GM15510 (cell line): ENCODE results near the gene CHST11.

Experiments
- POLR2A ChIP-seq: IDR thresholded peaks from 3 replicates; pipeline ENCODE4 v1.6.1; 2011; ENCODE audit warnings: borderline replicate concordance; ENCODE audit not compliant: insufficient read length; ENCODE audit errors: extremely low read depth

Gene CHST11

GRCh38 chr12:104501660-104502059 lies 44.9 kb downstream of the CHST11 start:
- TF ChIP-seq POLR2A: no peak

- TF ChIP-seq POLR2A: no peak
Measured at GRCh38 chr12:104502217-104502616, 45.5 kb downstream of the CHST11 start.

- no peak for TF ChIP-seq POLR2A
Measured at GRCh38 chr12:104502638-104503037, 45.9 kb downstream of the CHST11 start.

DNA sequence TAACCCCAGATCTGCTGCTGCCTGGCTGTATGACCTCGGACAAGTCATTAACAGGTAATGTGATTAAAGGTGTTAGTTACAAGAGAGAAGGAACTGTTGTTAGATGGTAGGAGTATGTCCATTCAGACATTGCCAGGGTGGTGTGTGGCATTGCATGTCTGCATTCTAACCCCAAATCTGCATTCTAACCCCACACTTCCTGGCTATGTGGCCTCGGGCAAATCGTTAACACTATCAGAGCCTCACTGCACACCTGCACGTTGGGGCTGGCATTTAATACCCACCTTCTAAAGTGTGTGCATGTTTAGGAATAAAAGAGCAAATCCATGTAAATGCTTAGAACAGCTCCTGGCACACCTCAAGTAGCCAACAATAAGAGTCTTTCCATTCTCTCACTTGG lies 46.4 kb downstream of the CHST11 start:
- TF ChIP-seq POLR2A: no peak

DNA sequence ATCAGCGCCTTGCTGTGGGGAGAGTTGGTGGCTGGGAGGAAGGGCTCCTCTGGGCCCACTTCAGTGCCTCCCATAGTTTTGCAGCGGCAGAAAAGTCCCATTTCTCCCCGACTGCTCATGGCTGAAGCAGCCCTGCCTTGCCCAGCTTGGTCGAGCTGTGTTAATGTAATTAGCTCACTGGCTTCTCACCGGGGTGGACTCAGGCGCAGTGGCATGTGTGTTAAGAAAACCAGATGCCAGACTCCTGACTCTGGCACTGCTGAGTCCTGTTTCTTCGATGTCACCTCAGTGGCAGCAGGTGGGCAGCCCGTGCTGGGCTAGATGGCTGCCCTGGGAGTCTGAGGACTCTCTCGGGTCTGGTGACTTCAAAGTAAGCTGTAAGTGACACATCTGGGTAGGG lies 47.4 kb downstream of the CHST11 start:
- no peak for TF ChIP-seq POLR2A

- peak; percentile 29 for TF ChIP-seq POLR2A
Measured at GRCh38 chr12:104505095-104505818, 48.5 kb downstream of the CHST11 start.

DNA sequence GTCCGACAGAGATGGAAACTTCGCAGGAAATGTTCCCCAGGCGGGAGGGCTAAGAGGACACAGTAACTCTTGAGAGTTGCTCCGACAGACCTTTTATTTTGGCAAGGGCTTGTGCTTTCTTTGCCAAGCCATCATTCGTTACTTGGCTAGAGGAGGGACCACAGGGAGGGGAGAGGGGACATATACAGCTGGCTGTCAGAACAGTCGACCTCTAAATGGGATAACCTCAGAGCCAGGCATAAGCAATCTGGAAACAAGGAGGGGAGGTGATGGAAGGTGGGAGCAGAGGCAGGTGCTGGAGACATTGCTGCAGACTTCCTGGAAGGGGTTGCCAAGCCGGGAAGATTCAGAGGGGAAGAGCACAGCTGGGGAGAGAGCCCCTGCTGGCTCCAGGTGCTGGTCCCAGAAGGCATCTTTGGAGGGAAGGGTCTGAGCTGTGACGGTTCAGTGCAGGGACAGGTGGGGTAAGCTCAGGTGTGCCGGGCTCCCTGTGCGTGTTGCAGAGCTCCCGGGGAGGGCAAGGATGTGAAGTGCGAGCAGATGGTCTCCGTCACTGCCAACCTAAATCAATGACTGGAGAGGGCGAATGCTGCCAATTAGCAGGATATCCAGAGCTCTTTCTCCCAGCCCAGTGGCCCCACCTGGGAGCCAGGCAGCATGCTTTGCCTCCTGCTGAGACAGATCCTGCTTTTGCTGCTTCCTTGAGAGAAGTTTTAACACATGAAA lies 50.1 kb downstream of the CHST11 start:
- TF ChIP-seq POLR2A: no peak

GRCh38 chr12:104507672-104508071 lies 50.9 kb downstream of the CHST11 start:
- no peak for TF ChIP-seq POLR2A

DNA sequence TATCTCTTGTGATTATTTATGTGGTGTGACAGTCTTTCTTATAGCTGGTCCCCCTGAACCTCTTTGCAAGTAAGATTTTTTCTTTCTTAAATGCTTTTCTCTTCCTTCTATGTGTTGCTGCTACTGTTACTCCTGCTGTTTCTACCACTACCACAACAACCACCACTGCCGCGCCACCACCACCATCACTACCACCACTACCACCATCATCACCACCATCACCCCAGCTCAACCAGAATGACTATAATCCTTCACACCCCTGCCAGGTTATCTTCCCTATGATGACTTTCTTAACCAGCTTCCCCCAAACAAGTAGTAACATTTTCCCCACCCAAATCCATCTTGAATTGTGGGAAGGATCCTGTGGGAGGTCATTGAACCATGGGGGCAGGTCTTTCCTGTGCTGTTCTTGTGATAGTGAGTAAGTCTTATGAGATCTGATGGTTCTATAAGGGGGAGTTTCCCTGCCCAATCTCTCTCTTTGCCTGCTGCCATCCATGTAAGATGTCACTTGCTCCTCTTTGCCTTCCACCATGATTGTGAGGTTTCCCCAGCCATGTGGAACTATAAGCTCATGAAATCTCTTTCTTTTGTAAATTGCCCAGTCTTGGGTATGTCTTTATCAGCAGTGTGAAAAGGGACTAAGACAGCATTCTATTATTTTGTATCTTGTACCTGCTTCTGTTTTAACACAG lies 52.2 kb downstream of the CHST11 start:
- TF ChIP-seq POLR2A: no peak

DNA sequence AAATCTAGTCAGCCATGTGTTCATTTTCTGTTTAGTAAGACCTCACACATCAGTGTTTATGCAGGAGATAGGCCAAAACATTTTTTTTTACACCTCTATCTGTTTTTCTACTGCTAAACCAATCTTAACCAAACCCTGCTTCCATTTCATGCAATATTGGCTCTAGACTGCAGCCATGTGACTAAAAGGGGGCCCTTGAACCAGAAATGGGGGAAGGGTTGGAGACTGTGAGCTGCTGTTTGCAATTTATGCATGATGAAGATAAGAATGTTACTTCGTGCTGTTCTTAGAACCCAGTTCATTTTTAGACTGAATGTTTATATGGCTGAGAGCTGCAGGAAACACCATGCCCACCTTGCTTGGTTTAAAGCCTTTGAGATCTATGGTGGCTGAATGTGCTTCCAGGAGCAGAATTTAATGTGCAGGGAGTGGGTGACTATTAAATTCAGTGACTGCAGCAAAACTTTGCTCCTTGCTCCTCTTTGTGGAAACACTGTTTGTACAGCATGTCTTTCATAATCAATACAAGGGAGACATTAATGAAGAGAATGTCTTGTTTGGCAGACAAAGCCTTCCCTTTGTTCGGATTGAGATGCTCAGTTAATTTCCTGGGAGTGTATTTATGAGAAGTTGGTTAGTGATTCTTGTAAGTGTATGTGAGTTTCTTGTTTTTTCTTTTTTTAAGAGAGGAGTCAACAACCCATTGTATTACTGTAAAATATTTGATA lies 53.6 kb downstream of the CHST11 start:
- no peak for TF ChIP-seq POLR2A

DNA sequence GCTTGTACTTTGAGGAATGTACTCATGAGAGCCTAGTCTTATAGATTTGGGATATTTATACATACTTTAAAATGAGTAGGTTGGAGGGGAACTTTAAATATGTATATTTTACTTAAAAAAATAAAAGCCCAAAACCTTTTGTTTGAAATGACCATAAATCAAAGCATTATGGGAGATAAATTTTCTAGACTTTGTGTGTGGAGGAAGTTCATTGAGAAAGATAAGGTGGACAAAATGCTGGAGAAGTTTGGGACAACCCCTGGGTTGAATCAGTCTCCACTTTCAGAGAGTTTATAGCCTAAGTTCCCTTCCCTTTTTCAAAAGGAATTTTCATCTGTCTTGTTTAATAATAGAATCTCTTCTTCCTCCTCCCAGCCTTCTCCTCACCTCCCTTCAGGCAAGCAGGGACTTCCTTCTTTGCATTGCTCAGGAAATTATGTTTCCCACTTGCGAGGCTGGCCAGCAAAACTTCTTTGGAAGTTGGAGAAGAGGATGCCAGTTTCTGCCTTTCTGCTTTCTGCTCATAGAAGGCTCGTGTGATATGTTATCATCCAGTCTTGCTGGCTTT lies 54.2 kb downstream of the CHST11 start:
- no peak for TF ChIP-seq POLR2A

GRCh38 chr12:104513681-104514080 lies 56.9 kb downstream of the CHST11 start:
- TF ChIP-seq POLR2A: no peak

DNA sequence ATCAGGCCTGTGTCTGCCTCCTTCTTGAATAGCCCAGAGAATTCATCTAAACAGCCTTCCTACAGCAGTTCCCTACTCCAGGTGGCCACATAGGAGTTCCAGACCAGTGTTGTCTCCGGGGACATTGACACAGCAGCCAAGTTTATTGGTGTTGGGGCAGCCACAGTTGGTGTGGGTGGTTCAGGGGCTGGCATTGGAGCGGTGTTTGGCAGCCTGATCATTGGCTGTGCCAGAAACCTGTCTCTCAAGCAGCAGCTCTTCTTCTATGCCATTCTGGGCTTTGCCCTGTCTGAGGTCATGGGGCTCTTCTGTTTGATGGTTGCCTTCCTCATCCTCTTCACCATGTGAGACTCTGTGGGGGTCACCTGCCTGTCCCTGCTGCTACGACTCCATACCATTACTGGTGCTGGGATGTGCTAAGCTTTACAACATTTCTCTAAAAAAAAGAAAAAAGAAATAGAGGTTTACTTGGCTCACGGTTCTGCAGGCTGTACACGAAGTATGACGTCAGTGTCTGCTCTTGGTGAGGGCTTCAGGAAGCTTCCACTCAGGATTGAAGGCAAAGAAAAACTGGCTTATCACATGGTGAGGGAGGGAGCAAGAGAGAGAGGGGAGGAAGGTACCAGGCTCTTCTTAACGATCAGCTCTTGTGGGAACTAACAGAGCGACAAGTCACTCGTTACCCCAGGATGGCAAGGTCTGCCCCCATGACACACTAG lies 57.5 kb downstream of the CHST11 start:
- no peak for TF ChIP-seq POLR2A

GRCh38 chr12:104515899-104516298 lies 59.2 kb downstream of the CHST11 start:
- TF ChIP-seq POLR2A: no peak
